ENCODE results near the gene TMEM140. TPM values are rescaled to one million over a fixed set of nuclear protein-coding genes. Genes with fewer than 3 reads are reported as not detected.
A peak's percentile ranks its signal among the peaks of the same experiment; 100 is the strongest.
"Not testable (repeated sequence)": the region's sequence is repeated elsewhere in the genome, so short reads cannot be mapped to it uniquely, and the experiment has no call there.

TMEM140 gene
- total and polyA plus RNA-seq, 7 experiments from 2014 or later = 16.8 to 44.7 (median 20.4) TPM

DNA sequence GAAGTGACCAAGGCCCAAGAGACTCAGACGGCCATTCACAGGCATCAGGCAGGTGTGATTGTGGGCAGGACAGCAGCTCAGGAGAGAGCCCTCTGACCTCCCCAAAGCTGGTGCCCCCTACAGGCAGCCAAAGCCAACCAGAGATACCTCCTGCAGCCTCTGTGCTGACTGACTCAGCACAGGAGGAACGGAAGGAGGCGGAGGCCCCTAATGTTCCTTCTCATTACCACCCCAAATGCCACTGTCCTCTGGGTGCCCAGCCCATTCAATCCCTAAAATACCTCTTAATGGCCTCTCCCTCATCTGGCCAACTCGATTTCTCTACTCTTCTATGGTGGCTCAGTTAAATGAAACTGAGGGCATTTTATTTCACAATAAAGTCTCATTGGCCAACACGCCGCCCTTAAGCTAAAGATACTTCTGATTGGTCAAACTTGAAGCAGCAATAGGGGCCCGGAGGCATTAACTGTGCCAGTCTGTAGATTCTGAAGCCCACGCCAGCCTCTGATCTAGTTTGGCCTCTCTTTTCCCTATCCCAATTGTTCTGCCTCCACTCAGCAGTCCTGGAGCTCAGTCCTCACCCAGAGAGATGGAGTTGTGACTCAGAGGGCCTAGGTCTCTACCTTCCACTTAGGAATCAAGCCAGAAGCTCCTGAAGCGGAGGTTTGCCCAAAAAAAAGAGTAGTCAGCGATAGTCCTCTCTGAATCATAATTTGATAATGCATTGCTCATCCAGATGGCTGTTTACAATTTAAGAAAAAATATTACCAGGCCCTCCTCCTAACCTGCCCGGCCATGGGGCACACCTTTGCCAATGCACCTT is 21.5 kb downstream of the TMEM140 start:
- peaks cover 16 to 29% of the 10 kb centered on the region in 2 donors for H3K4me1 ChIP-seq (ENCODE audit: control insufficient read depth in 2 of 2, insufficient read depth in 2 of 2, low read length in 2 of 2)
- CTCF ChIA-PET = interaction anchor here (1.3 to 3.9 kb wide), 7 partner anchors 8 to 539 kb away, joined by 4 to 23 read pairs (median 12); partner anchors contain the start of genes AGBL3 and TMEM140
- H3K4me3 ChIP-seq (ENCODE audit: low read length) = peak overlapping the region; percentile 84
- no peaks in the 10 kb centered on the region for H3K9me3 Mint-ChIP-seq
- H3K27ac Mint-ChIP-seq = peak overlapping the region; percentile 94 to 98 (median 95)
- intact Hi-C loops (cut with micrococcal nuclease) = loop anchor here (1.0 to 2.0 kb wide), 3 partner anchors 8 to 655 kb away; no protein-coding TSS in a partner anchor
- no peaks in the 10 kb centered on the region for H3K27me3 ChIP-seq (ENCODE audit: control insufficient read depth in 2 of 2, insufficient read depth in 2 of 2, low read length in 2 of 2)
- POLR2A ChIA-PET = interaction anchor here (0.8 to 12.9 kb wide), 11 partner anchors 8 to 710 kb away, joined by 3 to 183 read pairs (median 8); partner anchors contain the start of genes AGBL3, AKR1B1, BPGM and TMEM140
- H3K4me3 Mint-ChIP-seq = peak overlapping the region; percentile 84 to 96 (median 90)
- H3K36me3 ChIP-seq (ENCODE audit: control insufficient read depth in 2 of 3, insufficient read depth in 3 of 3, low read length in 3 of 3) = peaks cover 0 to 38% (median 6%) of the 10 kb centered on the region in 3 experiments
- H3K27ac ChIP-seq (ENCODE audit: low read depth, low read length) = peak overlapping the region; percentile 95
- no peaks in the 10 kb centered on the region for H3K9me3 ChIP-seq (ENCODE audit: control insufficient read depth in 2 of 3, low read length in 3 of 3)
- DNase-seq (peak in 7 of 9 donors; percentile 27 to 57 (median 33)), ATAC-seq (peak; percentile 41)
- H3K4me1 Mint-ChIP-seq = peaks cover 31 to 60% (median 47%) of the 10 kb centered on the region in 7 donors
- no peaks in the 10 kb centered on the region for H3K27me3 Mint-ChIP-seq
- H3K36me3 Mint-ChIP-seq = peaks cover 0 to 40% (median 23%) of the 10 kb centered on the region in 5 donors

- intact Hi-C loops (cut with micrococcal nuclease) = loop anchor here (1.0 to 10.0 kb wide), 18 partner anchors 9 to 807 kb away; partner anchors contain the start of genes AGBL3 (in 2 of the 2), AKR1B1 (in 2 of the 2), BPGM (in 2 of the 2) and WDR91 (in 2 of the 2)
- peaks cover 0 to 37% (median 23%) of the 10 kb centered on the region in 5 donors for H3K36me3 Mint-ChIP-seq
- ChIA-PET POLR2A (interaction anchor here (0.6 to 12.9 kb wide), 10 partner anchors 9 to 524 kb away, joined by 3 to 183 read pairs (median 8); partner anchors contain the start of genes AGBL3, BPGM, TMEM140 and WDR91), CTCF (interaction anchor here (1.2 to 3.9 kb wide), 8 partner anchors 9 to 539 kb away, joined by 3 to 23 read pairs (median 9); partner anchors contain the start of genes AGBL3 and TMEM140)
- DNase-seq (no peak), ATAC-seq (no peak)
- Histone ChIP-seq H3K4me1 (ENCODE audit: control insufficient read depth in 2 of 2, insufficient read depth in 2 of 2, low read length in 2 of 2) (peaks cover 16 to 29% of the 10 kb centered on the region in 2 donors), H3K27me3 (ENCODE audit: control insufficient read depth in 2 of 2, insufficient read depth in 2 of 2, low read length in 2 of 2) (no peaks in the 10 kb centered on the region), H3K27ac (ENCODE audit: low read depth, low read length) (peak overlapping the region; percentile 95), H3K9me3 (ENCODE audit: control insufficient read depth in 2 of 3, low read length in 3 of 3) (no peaks in the 10 kb centered on the region), H3K36me3 (ENCODE audit: control insufficient read depth in 2 of 3, insufficient read depth in 3 of 3, low read length in 3 of 3) (peaks cover 0 to 33% (median 3%) of the 10 kb centered on the region in 3 experiments), H3K4me3 (ENCODE audit: low read length) (peak overlapping the region; percentile 84)
- no peaks in the 10 kb centered on the region for H3K9me3 Mint-ChIP-seq
- H3K27me3 Mint-ChIP-seq = no peaks in the 10 kb centered on the region
- H3K4me1 Mint-ChIP-seq = peaks cover 31 to 59% (median 47%) of the 10 kb centered on the region in 7 donors
- peak overlapping the region; percentile 84 to 96 (median 90) for H3K4me3 Mint-ChIP-seq
- H3K27ac Mint-ChIP-seq = peak overlapping the region; percentile 94 to 98 (median 95)
Observed at GRCh38 chr7:135169964-135170273, 22.0 kb downstream of the TMEM140 start.

DNA sequence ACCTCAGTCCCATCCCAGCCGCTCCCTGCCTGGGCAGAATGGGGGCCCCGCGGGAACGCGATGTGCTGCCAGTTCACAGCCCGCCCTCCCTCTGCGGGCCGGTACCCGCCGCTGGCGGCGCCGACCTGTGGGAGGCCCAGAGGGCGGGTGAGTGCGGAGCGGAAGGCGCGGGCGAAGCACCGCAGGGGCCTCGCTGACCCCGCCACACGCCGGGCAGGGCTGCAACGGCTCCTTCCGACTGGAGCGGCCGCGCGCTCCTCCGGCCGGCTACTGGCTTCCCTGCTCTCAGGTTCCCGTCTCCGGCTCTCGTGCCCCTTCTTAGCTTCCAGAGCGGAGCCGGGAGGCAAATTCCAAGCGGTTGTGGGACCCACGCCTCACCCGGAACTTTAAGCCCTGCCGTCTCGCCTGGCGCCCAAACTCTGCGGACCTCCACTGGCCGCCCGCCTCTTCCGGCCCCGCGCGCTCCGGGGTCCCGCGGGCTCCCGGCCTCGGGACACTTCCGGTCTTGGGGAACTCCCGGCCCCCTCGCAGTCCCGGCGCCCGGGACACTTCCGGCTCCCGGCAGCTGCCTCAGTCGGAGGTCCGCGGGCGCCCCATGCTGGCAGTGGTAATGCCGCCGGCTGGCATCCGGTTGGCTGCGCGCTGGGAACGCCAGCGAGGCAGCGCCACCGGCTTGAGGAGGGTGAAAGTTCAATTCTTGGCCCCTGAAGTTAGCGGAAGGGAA is 22.6 kb downstream of the TMEM140 start, which contains the start of gene CYREN:
Gene CYREN, minus strand, starts transcription at position 434 of the 724 bp plus-strand sequence. CDS start 1,785 bp downstream, outside the sequence.
- POLR2A ChIA-PET = interaction anchor here (0.6 to 12.9 kb wide), 16 partner anchors 10 to 537 kb away, joined by 3 to 183 read pairs (median 6); partner anchors contain the start of genes AGBL3, BPGM, TMEM140 and WDR91
- Mint-ChIP-seq H3K27me3 (no peaks in the 10 kb centered on the region), H3K36me3 (peaks cover 0 to 32% (median 18%) of the 10 kb centered on the region in 5 donors), H3K9me3 (no peaks in the 10 kb centered on the region), H3K4me3 (peak within 1 kb of the TSS; percentile 84 to 96 (median 90)), H3K27ac (peak within 1 kb of the TSS; percentile 94 to 98 (median 95)), H3K4me1 (peaks cover 31 to 59% (median 47%) of the 10 kb centered on the region in 7 donors)
- CTCF ChIA-PET = interaction anchor here (0.7 to 3.9 kb wide), 13 partner anchors 9 to 843 kb away, joined by 3 to 23 read pairs (median 5); partner anchors contain the start of genes AGBL3 and TMEM140
- no peaks in the 10 kb centered on the region for H3K9me3 ChIP-seq (ENCODE audit: control insufficient read depth in 2 of 3, low read length in 3 of 3)
- H3K4me1 ChIP-seq (ENCODE audit: control insufficient read depth in 2 of 2, insufficient read depth in 2 of 2, low read length in 2 of 2) = peaks cover 16 to 29% of the 10 kb centered on the region in 2 donors
- H3K36me3 ChIP-seq (ENCODE audit: control insufficient read depth in 2 of 3, insufficient read depth in 3 of 3, low read length in 3 of 3) = peaks cover 0 to 27% (median 0%) of the 10 kb centered on the region in 3 experiments
- intact Hi-C loops (cut with micrococcal nuclease) = loop anchor here (1.0 to 10.0 kb wide), 15 partner anchors 22 to 806 kb away; partner anchors contain the start of genes AGBL3 (in 2 of the 2), AKR1B1 (in 2 of the 2), BPGM (in 2 of the 2) and WDR91 (in 2 of the 2)
- DNase-seq (peak; percentile 74 to 91 (median 82)), ATAC-seq (peak; percentile 85)
- no peaks in the 10 kb centered on the region for H3K27me3 ChIP-seq (ENCODE audit: control insufficient read depth in 2 of 2, insufficient read depth in 2 of 2, low read length in 2 of 2)
- H3K27ac ChIP-seq (ENCODE audit: low read depth, low read length) = peak within 1 kb of the TSS; percentile 95
- H3K4me3 ChIP-seq (ENCODE audit: low read length) = peak within 1 kb of the TSS; percentile 84

- Histone ChIP-seq H3K4me1 (ENCODE audit: control insufficient read depth in 2 of 2, insufficient read depth in 2 of 2, low read length in 2 of 2) (peaks cover 16 to 29% of the 10 kb centered on the region in 2 donors), H3K27ac (ENCODE audit: low read depth, low read length) (peak overlapping the region; percentile 95), H3K36me3 (ENCODE audit: control insufficient read depth in 2 of 3, insufficient read depth in 3 of 3, low read length in 3 of 3) (peaks cover 0 to 22% (median 0%) of the 10 kb centered on the region in 3 experiments), H3K4me3 (ENCODE audit: low read length) (peak overlapping the region; percentile 84)
- H3K4me1 Mint-ChIP-seq = peaks cover 29 to 54% (median 44%) of the 10 kb centered on the region in 7 donors
- H3K36me3 Mint-ChIP-seq = peaks cover 0 to 26% (median 14%) of the 10 kb centered on the region in 5 donors
- H3K9me3 ChIP-seq (ENCODE audit: control insufficient read depth in 2 of 3, low read length in 3 of 3); H3K9me3 Mint-ChIP-seq; H3K27me3 Mint-ChIP-seq; H3K27me3 ChIP-seq (ENCODE audit: control insufficient read depth in 2 of 2, insufficient read depth in 2 of 2, low read length in 2 of 2); DNase-seq; ATAC-seq: not testable (repeated sequence)
- ChIA-PET POLR2A (interaction anchor here (0.7 to 12.9 kb wide), 13 partner anchors 10 to 538 kb away, joined by 3 to 183 read pairs (median 5); partner anchors contain the start of genes AGBL3, BPGM, TMEM140 and WDR91), CTCF (interaction anchor here (0.7 to 3.9 kb wide), 13 partner anchors 8 to 844 kb away, joined by 3 to 23 read pairs (median 5); partner anchors contain the start of genes AGBL3 and TMEM140)
- peak overlapping the region; percentile 84 to 96 (median 88) for H3K4me3 Mint-ChIP-seq
- H3K27ac Mint-ChIP-seq = peak overlapping the region; percentile 69 to 98 (median 94)
- intact Hi-C loops (cut with micrococcal nuclease) = loop anchor here (1.0 to 10.0 kb wide), 15 partner anchors 23 to 806 kb away; partner anchors contain the start of genes AGBL3 (in 2 of the 2), AKR1B1 (in 2 of the 2), BPGM (in 2 of the 2) and WDR91 (in 2 of the 2)
Observed at GRCh38 chr7:135170998-135171481, 23.2 kb downstream of the TMEM140 start.

DNA sequence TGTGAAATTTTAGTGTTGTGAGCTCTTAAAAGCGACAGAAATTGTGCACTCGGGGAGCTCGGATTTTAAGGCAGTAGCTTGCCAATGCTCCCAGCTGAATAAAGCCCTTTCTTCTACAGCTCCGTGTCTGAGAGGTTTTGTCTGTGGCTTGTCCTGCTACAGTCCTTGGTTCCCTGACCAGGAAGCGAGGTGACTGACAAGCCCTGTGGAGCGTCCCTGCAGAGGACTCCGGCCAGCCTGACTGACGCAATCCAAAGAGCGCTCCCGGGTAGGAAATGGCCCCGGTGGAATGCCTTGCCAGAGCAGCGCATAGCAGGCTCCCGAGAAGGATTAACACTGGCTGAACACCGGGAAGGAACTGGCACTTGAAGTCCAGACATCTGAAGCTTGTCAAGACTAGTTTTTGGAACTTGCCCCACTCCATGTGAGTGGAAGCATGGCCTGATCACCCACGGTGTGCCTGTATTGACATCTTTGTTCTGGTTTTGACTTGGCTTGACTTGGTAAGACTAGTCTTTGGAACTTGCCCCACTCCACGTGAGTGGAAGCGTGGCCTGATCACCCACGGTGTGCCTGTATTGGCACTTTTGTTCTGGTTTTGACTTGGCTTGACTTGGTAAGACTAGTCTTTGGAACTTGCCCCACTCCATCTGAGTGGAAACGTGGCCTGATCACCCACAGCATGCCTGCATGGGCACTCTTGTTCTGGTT is 23.9 kb downstream of the TMEM140 start:
- not testable (repeated sequence) for H3K9me3 ChIP-seq (ENCODE audit: control insufficient read depth in 2 of 3, low read length in 3 of 3); H3K27me3 Mint-ChIP-seq; ATAC-seq; DNase-seq; H3K27me3 ChIP-seq (ENCODE audit: control insufficient read depth in 2 of 2, insufficient read depth in 2 of 2, low read length in 2 of 2); H3K4me3 ChIP-seq (ENCODE audit: low read length); H3K9me3 Mint-ChIP-seq
- intact Hi-C loops (cut with micrococcal nuclease) = loop anchor here (2.0 to 10.0 kb wide), 7 partner anchors 124 to 805 kb away; partner anchors contain the start of genes AKR1B1 (in 2 of the 2) and MTPN (in 1 of the 2)
- Histone ChIP-seq H3K36me3 (ENCODE audit: control insufficient read depth in 2 of 3, insufficient read depth in 3 of 3, low read length in 3 of 3) (peaks cover 0 to 15% (median 0%) of the 10 kb centered on the region in 3 experiments), H3K4me1 (ENCODE audit: control insufficient read depth in 2 of 2, insufficient read depth in 2 of 2, low read length in 2 of 2) (peaks cover 16 to 29% of the 10 kb centered on the region in 2 donors), H3K27ac (ENCODE audit: low read depth, low read length) (peak overlapping the region; percentile 95)
- peaks cover 26 to 47% (median 41%) of the 10 kb centered on the region in 7 donors for H3K4me1 Mint-ChIP-seq
- H3K27ac Mint-ChIP-seq = peak overlapping the region; percentile 18 to 98 (median 94)
- peaks cover 3 to 29% (median 19%) of the 10 kb centered on the region in 5 donors for H3K36me3 Mint-ChIP-seq
- CTCF ChIA-PET = interaction anchor here (0.6 to 3.9 kb wide), 9 partner anchors 7 to 538 kb away, joined by 3 to 23 read pairs (median 4); partner anchors contain the start of genes AGBL3 and TMEM140
- H3K4me3 Mint-ChIP-seq = peak overlapping the region; percentile 66 to 93 (median 85)
- POLR2A ChIA-PET = interaction anchor here (0.7 to 12.9 kb wide), 8 partner anchors 11 to 538 kb away, joined by 3 to 183 read pairs (median 6); partner anchors contain the start of genes AGBL3, TMEM140 and WDR91

All from naive thymus-derived CD4-positive, alpha-beta T cell (primary cell).